H1 (cell line): ENCODE data around the gene BCL7B. TPM values are rescaled to one million over a fixed set of nuclear protein-coding genes. Genes with fewer than 3 reads are reported as not detected.

Experiments used
- CTCF ChIA-PET: fragments of 300-600 bp; sonication (Branson Sonifier 250); formaldehyde crosslinking; loops from one replicate; lab custom pipeline; 2021; ENCODE audit not compliant: partially characterized antibody; lab: Charles Lee
- POLR2A ChIA-PET: fragments of 300-600 bp; sonication (Branson Sonifier 250); formaldehyde crosslinking; loops from one replicate; lab custom pipeline; 2021; ENCODE audit warnings: inconsistent platforms; ENCODE audit not compliant: partially characterized antibody; lab: Charles Lee
- DNase-seq, 2 experiments: peaks; one replicate each; pipeline versions ENCODE4 v3.0.0 to v3.0.0-alpha.2; 2010 to 2022; ENCODE audit warnings: low spot score in 2 of 2, low read depth in 1 of 2, mixed read lengths in 1 of 2
- FAIRE-seq: peaks from 2 replicates; lab custom pipeline; 2011; peaks lifted over from hg19 to GRCh38; lab: Jason Lieb, UNC
- H2AFZ ChIP-seq: 2 replicates; pipeline ENCODE4 v1.8.1; 2012; ENCODE audit warnings: low read length, inconsistent platforms
- H2AK5ac ChIP-seq: 2 replicates; pipeline ENCODE4 v1.6.1; 2013; ENCODE audit warnings: low read depth, low read length
- H2BK120ac ChIP-seq: replicated peaks from 2 replicates; pipeline ENCODE3; 2013; ENCODE audit warnings: low read depth, low read length, inconsistent platforms
- H2BK12ac ChIP-seq: 2 replicates; pipeline ENCODE4 v1.6.1; 2013; ENCODE audit warnings: low read depth, low read length
- H2BK15ac ChIP-seq: 2 replicates; pipeline ENCODE4 v1.6.1; 2013; ENCODE audit warnings: low read length
- H2BK20ac ChIP-seq: 2 replicates; pipeline ENCODE4 v1.6.1; 2013; ENCODE audit warnings: low read length
- H2BK5ac ChIP-seq: 2 replicates; pipeline ENCODE4 v1.6.1; 2013; ENCODE audit warnings: low read depth, low read length
- H3K14ac ChIP-seq: 2 replicates; pipeline ENCODE4 v1.6.1; 2013; ENCODE audit warnings: inconsistent platforms; ENCODE audit not compliant: insufficient read length
- H3K18ac ChIP-seq: 2 replicates; pipeline ENCODE4 v1.6.1; 2013; ENCODE audit warnings: low read length; ENCODE audit errors: extremely low read depth
- H3K23ac ChIP-seq: 2 replicates; pipeline ENCODE4 v1.6.1; 2013; ENCODE audit warnings: inconsistent platforms; ENCODE audit not compliant: insufficient read length
- H3K23me2 ChIP-seq: 2 replicates; pipeline ENCODE4 v1.6.1; 2013; ENCODE audit warnings: low read depth, low read length
- H3K27ac ChIP-seq: 2 replicates; pipeline ENCODE4 v1.6.1; 2011; ENCODE audit warnings: low read depth, low read length, inconsistent platforms
- H3K27me3 ChIP-seq, 4 experiments: replicated peaks in 1 of 4; 1 replicate in 1 of 4; 2 replicates in 3 of 4; pipeline versions ENCODE4 v1.6.1 to v1.8.1; 2011 to 2013; ENCODE audit warnings: low read length in 3 of 4, mild to moderate bottlenecking in 3 of 4, inconsistent platforms in 2 of 4, mixed read lengths in 2 of 4, moderate library complexity in 1 of 4; ENCODE audit not compliant: control insufficient read depth in 3 of 4, insufficient read depth in 3 of 4; ENCODE audit errors: extremely low read depth in 1 of 4
- H3K36me3 ChIP-seq, 4 experiments: 2 replicates each; pipeline versions ENCODE4 v1.6.1 to v1.8.1; 2011 to 2013; ENCODE audit warnings: mild to moderate bottlenecking in 4 of 4, low read length in 3 of 4, moderate library complexity in 2 of 4, control low read depth in 1 of 4, inconsistent platforms in 1 of 4; ENCODE audit not compliant: insufficient read depth in 4 of 4, control insufficient read depth in 2 of 4
- H3K4ac ChIP-seq: replicated peaks from 2 replicates; pipeline ENCODE3; 2013; ENCODE audit warnings: low read length, low read depth, mixed read lengths, inconsistent platforms; ENCODE audit not compliant: insufficient read length
- H3K4me1 ChIP-seq, 4 experiments: replicated peaks in 1 of 4; 1 replicate in 1 of 4; 2 replicates in 3 of 4; pipeline versions ENCODE4 v1.6.1 to v1.8.1; 2011 to 2013; ENCODE audit warnings: low read length in 3 of 4, inconsistent platforms in 2 of 4, mixed read lengths in 1 of 4; ENCODE audit not compliant: insufficient read depth in 4 of 4, control insufficient read depth in 3 of 4
- H3K4me2 ChIP-seq, 2 experiments: 2 replicates each; pipeline versions ENCODE4 v1.6.1 to v1.8.1; 2011 to 2013; ENCODE audit warnings: low read depth in 2 of 2, low read length in 2 of 2, control low read depth in 1 of 2, inconsistent platforms in 1 of 2, mild to moderate bottlenecking in 1 of 2; ENCODE audit not compliant: insufficient read depth in 1 of 2
- H3K4me3 ChIP-seq, 4 experiments: fragments of 200-600, 300-600 bp in 1 of 4; sonication (generic), shearing (Covaris generic), sonication (Bioruptor Twin) in 1 of 4; 2 replicates each; pipeline versions ENCODE4 v1.5.1 to v1.8.1; 2011 to 2016; ENCODE audit warnings: low read length in 4 of 4, low read depth in 3 of 4, control low read depth in 2 of 4, inconsistent platforms in 2 of 4, mild to moderate bottlenecking in 2 of 4, mixed read lengths in 1 of 4, moderate library complexity in 1 of 4; ENCODE audit not compliant: insufficient read depth in 2 of 4; ENCODE audit errors: extremely low read depth in 1 of 4
- H3K56ac ChIP-seq: replicated peaks from 2 replicates; pipeline ENCODE3; 2013; ENCODE audit warnings: low read depth, mild to moderate bottlenecking, mixed read lengths, low read length, inconsistent platforms; ENCODE audit not compliant: insufficient read length
- H3K79me1 ChIP-seq: 2 replicates; pipeline ENCODE4 v1.6.1; 2013; ENCODE audit warnings: low read depth, low read length, control low read depth
- H3K79me2 ChIP-seq, 2 experiments: 2 replicates each; pipeline versions ENCODE4 v1.6.1 to v1.8.1; 2012 to 2013; ENCODE audit warnings: low read length in 2 of 2, mild to moderate bottlenecking in 2 of 2, inconsistent platforms in 1 of 2; ENCODE audit not compliant: insufficient read depth in 2 of 2, control insufficient read depth in 1 of 2
- H3K9ac ChIP-seq, 4 experiments: replicated peaks in 1 of 4; 1 replicate in 1 of 4; 2 replicates in 3 of 4; pipeline versions ENCODE4 v1.6.1 to v1.8.1; 2011 to 2013; ENCODE audit warnings: low read depth in 3 of 4, low read length in 3 of 4, control low read depth in 2 of 4, mild to moderate bottlenecking in 2 of 4, moderate library complexity in 2 of 4, inconsistent platforms in 1 of 4; ENCODE audit errors: extremely low read depth in 1 of 4
- H3K9me3 ChIP-seq, 2 experiments: 2 replicates each; pipeline versions ENCODE4 v1.6.1 to v1.8.1; 2012 to 2013; ENCODE audit warnings: mild to moderate bottlenecking in 2 of 2, moderate library complexity in 2 of 2, control low read depth in 1 of 2, inconsistent platforms in 1 of 2, low read depth in 1 of 2, low read length in 1 of 2, mixed read lengths in 1 of 2; ENCODE audit not compliant: insufficient read depth in 2 of 2
- H4K20me1 ChIP-seq, 2 experiments: replicated peaks in 1 of 2; 2 replicates each; pipeline versions ENCODE3 to v1.8.1; 2011 to 2013; ENCODE audit warnings: inconsistent platforms in 2 of 2, low read length in 2 of 2, mild to moderate bottlenecking in 1 of 2; ENCODE audit not compliant: insufficient read depth in 2 of 2, control insufficient read depth in 1 of 2
- H4K5ac ChIP-seq: 2 replicates; pipeline ENCODE4 v1.6.1; 2013; ENCODE audit warnings: low read length, low read depth, mixed read lengths, inconsistent platforms; ENCODE audit not compliant: insufficient read length
- H4K8ac ChIP-seq: 2 replicates; pipeline ENCODE4 v1.8.0; 2013; ENCODE audit warnings: mild to moderate bottlenecking, moderate library complexity, low read length, inconsistent platforms; ENCODE audit not compliant: insufficient read depth; ENCODE audit errors: extremely low read depth
- H4K91ac ChIP-seq: replicated peaks from 2 replicates; pipeline ENCODE3; 2013; ENCODE audit warnings: low read length, mixed read lengths, inconsistent platforms; ENCODE audit not compliant: insufficient read length
- BRCA1 ChIP-seq: IDR thresholded peaks from 2 replicates; pipeline ENCODE4 v1.6.1; 2012; ENCODE audit warnings: low read depth, low read length, improper control_type of control experiment
- KDM1A ChIP-seq: fragments of 200-600, 300-600 bp; sonication (generic); IDR thresholded peaks from 2 replicates; pipeline ENCODE4 v1.7.1; 2016; ENCODE audit warnings: mild to moderate bottlenecking, low read length, borderline replicate concordance
- POLR2AphosphoS5 ChIP-seq: IDR thresholded peaks from 2 replicates; pipeline ENCODE4 v1.6.1; 2011; ENCODE audit warnings: low read depth, low read length
- SP4 ChIP-seq: IDR thresholded peaks from 2 replicates; pipeline ENCODE4 v1.6.1; 2012; ENCODE audit warnings: low read length, inconsistent platforms
- WGBS, 2 experiments: shearing (Covaris generic) in 1 of 2; methylation state at CpG; one replicate each; pipeline versions ENCODE4 v1.1.6 to v1.1.7; 2013 to 2015; ENCODE audit warnings: low lambda C conversion rate in 2 of 2, mixed read lengths in 2 of 2, inconsistent platforms in 1 of 2, low coverage in 1 of 2, missing lambda C conversion rate in 1 of 2; ENCODE audit not compliant: insufficient replicate concordance in 2 of 2, insufficient coverage in 1 of 2, insufficient read length in 1 of 2; ENCODE audit errors: extremely low coverage in 1 of 2, missing lambda C conversion rate in 1 of 2; 5-methylcytosine and 5-hydroxymethylcytosine counted together
- polyA plus RNA-seq, 7 experiments: library from polyadenylated mRNA; depleted of rRNA in 3 of 7; stranded (reverse) in 5 of 7; unstranded in 2 of 7; fragments of >200 nt in 5 of 7; fragments of 200-250 nt in 2 of 7; gene quantifications; 1 replicate in 5 of 7; 2 replicates in 1 of 7; 4 replicates in 1 of 7; pipeline versions ENCODE4 v1.2.1 to v1.2.3, GENCODE V29; 2011 to 2013; ENCODE audit warnings: missing spikeins in 2 of 7, mixed read lengths in 2 of 7
- total RNA-seq: library from RNA; stranded (reverse); fragmentation: NEBNext Ultra II Directional; extraction: Animal tissue kit (Norgen Biotek cat#: 25700); gene quantifications from 2 replicates; pipeline ENCODE4 v1.2.1, GENCODE V29; 2021

The BCL7B gene
- total and polyA plus RNA-seq, 2 of the 8 experiments (the other 6 are each of a cell fraction or from before 2014, with no cell fraction given), result 24.9 to 44.6 TPM

GRCh38 chr7:73549176-73549575, 8.3 kb downstream of the BCL7B start:
- no peak overlapping the region for H4K91ac ChIP-seq
- H3K79me1 ChIP-seq, result no peaks in the 10 kb centered on the region
- no peak overlapping the region for H3K4me3 ChIP-seq
- no peaks in the 10 kb centered on the region for H3K23me2 ChIP-seq
- no peak overlapping the region for H3K4ac ChIP-seq
- peaks cover 0 to 12% of the 10 kb centered on the region in 2 experiments; a peak in 2 of 4 replicates for H3K79me2 ChIP-seq
- H3K18ac ChIP-seq, result no peak overlapping the region
- POLR2A ChIA-PET, result interaction anchor here (1.0 kb wide), 2 partner anchors 10 to 28 kb away, joined by 3 read pairs; no protein-coding TSS in a partner anchor
- no peaks in the 10 kb centered on the region for H3K9me3 ChIP-seq
- H3K27me3 ChIP-seq, result no peaks in the 10 kb centered on the region
- CTCF ChIA-PET, result interaction anchor here (0.6 to 1.7 kb wide), 3 partner anchors 9 to 22 kb away, joined by 3 to 4 read pairs (median 3); no protein-coding TSS in a partner anchor
- H2AK5ac ChIP-seq, result no peak overlapping the region
- no peaks in the 10 kb centered on the region for H3K4me1 ChIP-seq
- FAIRE-seq (no peak), DNase-seq (no peak)
- H4K20me1 ChIP-seq, result peaks cover 0 to under 1% of the 10 kb centered on the region in 2 experiments
- H2BK20ac ChIP-seq, result no peak overlapping the region
- no peak overlapping the region for H2AFZ ChIP-seq
- H3K56ac ChIP-seq, result no peak overlapping the region
- peaks cover 0 to 13% (median 2%) of the 10 kb centered on the region in 4 experiments; a peak in 3 of 8 replicates for H3K36me3 ChIP-seq
- TF ChIP-seq KDM1A (no peak), POLR2AphosphoS5 (no peak), BRCA1 (no peak), SP4 (no peak)
- H3K23ac ChIP-seq, result no peak overlapping the region
- H3K4me2 ChIP-seq, result no peak overlapping the region
- H3K9ac ChIP-seq, result no peak overlapping the region
- H2BK5ac ChIP-seq, result no peak overlapping the region
- H4K8ac ChIP-seq, result no peak overlapping the region
- no peak overlapping the region for H2BK120ac ChIP-seq
- H3K27ac ChIP-seq, result no peak overlapping the region
- H2BK12ac ChIP-seq, result no peak overlapping the region
- no peak overlapping the region for H3K14ac ChIP-seq
- no peak overlapping the region for H2BK15ac ChIP-seq
- 87% methylated on average over 4 of the region's 4 CpGs; no CpG with 5 or more reads in 1 of the 2 experiments for WGBS, 2 experiments
- H4K5ac ChIP-seq, result no peak overlapping the region
